Medulla oblongata (tissue), 1 donor: Measurements from ENCODE around the gene CNR1.
A peak's percentile ranks its signal among the peaks of the same experiment; 100 is the strongest.
"Not testable (repeated sequence)": the region's sequence is repeated elsewhere in the genome, so short reads cannot be mapped to it uniquely, and the experiment has no call there.

ENCODE experiments used
- DNase-seq: peaks from one replicate; pipeline ENCODE4 v3.0.0-alpha.2; 2015; ENCODE audit errors: extremely low spot score

Gene CNR1

GRCh38 chr6:88165844-88166492 lies at the start of gene CNR1:
CNR1 (minus strand) TSS chr6:88166347; CDS start chr6:88145274, 21,073 bp downstream.
- DNase-seq: peak; percentile 48

GRCh38 chr6:88211446-88211845 lies 45.3 kb upstream of the CNR1 start:
- DNase-seq: peak; percentile 3

- DNase-seq: no peak
Measured at GRCh38 chr6:88209301-88209700, 43.2 kb upstream of the CNR1 start.

- DNase-seq: no peak
Measured at GRCh38 chr6:88208726-88209125, 42.6 kb upstream of the CNR1 start.

GRCh38 chr6:88201734-88202133 lies 35.6 kb upstream of the CNR1 start:
- DNase-seq: not testable (repeated sequence)

GRCh38 chr6:88184921-88185320 lies 18.8 kb upstream of the CNR1 start:
- DNase-seq: no peak

GRCh38 chr6:88183471-88183870 lies 17.3 kb upstream of the CNR1 start:
- DNase-seq: no peak

GRCh38 chr6:88179692-88180091 lies 13.5 kb upstream of the CNR1 start:
- no peak for DNase-seq

- no peak for DNase-seq
Measured at GRCh38 chr6:88177961-88178464, 11.9 kb upstream of the CNR1 start.

- DNase-seq: no peak
Measured at GRCh38 chr6:88174906-88175305, 8.8 kb upstream of the CNR1 start.

GRCh38 chr6:88171312-88171711 lies 5.2 kb upstream of the CNR1 start:
- no peak for DNase-seq

- no peak for DNase-seq
Measured at GRCh38 chr6:88168362-88168761, 2.2 kb upstream of the CNR1 start.

- no peak for DNase-seq
Measured at GRCh38 chr6:88167352-88167937, 1.3 kb upstream of the CNR1 start.

GRCh38 chr6:88166493-88167351 lies 575 bp upstream of the CNR1 start:
- DNase-seq: no peak

GRCh38 chr6:88165087-88165843 lies 882 bp downstream of the CNR1 start:
- DNase-seq: no peak

- DNase-seq: no peak
Measured at GRCh38 chr6:88164061-88164460, 2.1 kb downstream of the CNR1 start.

- DNase-seq: no peak
Measured at GRCh38 chr6:88163616-88164015, 2.5 kb downstream of the CNR1 start.

- DNase-seq: no peak
Measured at GRCh38 chr6:88161940-88162339, 4.2 kb downstream of the CNR1 start.

GRCh38 chr6:88157106-88157505 lies 9.0 kb downstream of the CNR1 start:
- DNase-seq: no peak

- DNase-seq: no peak
Measured at GRCh38 chr6:88145298-88145963, 20.7 kb downstream of the CNR1 start.

- no peak for DNase-seq
Measured at GRCh38 chr6:88144637-88145297, 21.4 kb downstream of the CNR1 start.
